ENCODE data around the gene NEK7. TPM values are rescaled to one million over a fixed set of nuclear protein-coding genes. Genes with fewer than 3 reads are reported as not detected.

The NEK7 gene
- total RNA-seq, 2 experiments from 2014 or later = 14.9 to 25.6 TPM

DNA sequence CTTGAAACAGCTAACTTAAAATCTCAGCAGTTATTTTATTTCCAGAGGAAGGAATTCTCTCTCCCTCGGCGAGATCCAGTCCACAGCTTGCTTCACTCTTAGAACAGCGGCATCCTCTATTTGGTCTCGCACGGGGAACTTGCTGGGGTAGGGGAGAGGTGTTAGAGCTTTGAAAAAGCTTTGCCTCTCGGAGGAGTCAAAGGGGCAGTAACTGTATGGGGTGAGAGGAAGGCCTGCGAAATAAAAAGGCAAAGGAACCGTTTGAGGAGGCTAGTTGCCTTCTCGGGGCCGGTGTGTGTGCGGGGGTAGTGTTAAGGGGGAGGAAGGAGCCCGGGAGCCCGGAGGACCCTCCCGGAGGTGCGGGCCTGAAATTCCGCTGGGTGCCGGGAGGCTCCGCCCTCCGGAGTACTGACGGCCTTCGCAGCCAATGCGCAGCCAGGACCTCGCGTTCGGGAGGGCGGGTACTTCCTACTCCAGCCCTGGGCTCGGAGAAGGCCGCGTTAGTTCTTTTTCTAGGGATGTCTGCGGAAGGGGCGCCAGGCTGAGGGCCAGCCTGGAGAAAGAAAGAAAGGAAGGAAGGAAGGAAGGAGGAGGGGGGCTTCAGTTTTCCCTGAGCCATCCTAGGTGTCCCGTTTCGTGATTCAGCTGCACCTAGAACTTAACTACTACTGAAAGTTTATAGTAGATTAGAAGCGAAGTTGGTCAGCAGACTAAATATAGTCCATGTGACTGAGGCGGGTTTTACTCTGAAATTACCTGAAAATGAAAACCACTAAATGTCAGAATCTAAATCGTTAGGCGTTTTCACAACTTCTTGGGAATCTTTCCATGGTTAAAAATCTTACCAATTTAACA is 2.2 kb downstream of the NEK7 start:
- Histone ChIP-seq H3K79me2 (ENCODE audit: insufficient read depth, low read depth, low read length) (peaks cover 60% of the 10 kb centered on the region), H3K9me3 (ENCODE audit: low read length) (no peaks in the 10 kb centered on the region), H3K27ac (ENCODE audit: low read depth, low read length, poor library complexity, severe bottlenecking) (peak overlapping the region; percentile 70), H3K9me2 (ENCODE audit: insufficient read depth, low read length) (no peaks in the 10 kb centered on the region), H3K4me2 (ENCODE audit: low read length) (peak overlapping the region; percentile 96), H3K36me3 (ENCODE audit: insufficient read depth, low read length) (no peaks in the 10 kb centered on the region), H2AFZ (ENCODE audit: low read length) (peak overlapping the region; percentile 87), H3K4me3 (ENCODE audit: low read depth, low read length, poor library complexity, severe bottlenecking) (peak overlapping the region; percentile 97), H4K20me1 (ENCODE audit: insufficient read depth, low read length) (no peaks in the 10 kb centered on the region), H3K4me1 (ENCODE audit: insufficient read depth, low read length, poor library complexity, severe bottlenecking) (peaks cover 36% of the 10 kb centered on the region)
- peak; percentile 90 for DNase-seq (ENCODE audit: low spot score)
- BruUV-seq (replicated peaks) = no TSS peak
- intact Hi-C loops (cut with micrococcal nuclease; ENCODE audit: unreplicated experiment) = loop anchor here (5.0 kb wide), 3 partner anchors 387 to 778 kb away; no protein-coding TSS in a partner anchor
- ChIA-PET POLR2A (interaction anchor here (0.6 to 2.3 kb wide), 15 partner anchors 9 to 778 kb away, joined by 3 to 7 read pairs (median 3); no protein-coding TSS in a partner anchor), CTCF (ENCODE audit: unreplicated experiment) (interaction anchor here (1.0 kb wide), 1 partner anchor 14 kb away, joined by 5 read pairs; no protein-coding TSS in a partner anchor)
- TF ChIP-seq, protein P1, sequence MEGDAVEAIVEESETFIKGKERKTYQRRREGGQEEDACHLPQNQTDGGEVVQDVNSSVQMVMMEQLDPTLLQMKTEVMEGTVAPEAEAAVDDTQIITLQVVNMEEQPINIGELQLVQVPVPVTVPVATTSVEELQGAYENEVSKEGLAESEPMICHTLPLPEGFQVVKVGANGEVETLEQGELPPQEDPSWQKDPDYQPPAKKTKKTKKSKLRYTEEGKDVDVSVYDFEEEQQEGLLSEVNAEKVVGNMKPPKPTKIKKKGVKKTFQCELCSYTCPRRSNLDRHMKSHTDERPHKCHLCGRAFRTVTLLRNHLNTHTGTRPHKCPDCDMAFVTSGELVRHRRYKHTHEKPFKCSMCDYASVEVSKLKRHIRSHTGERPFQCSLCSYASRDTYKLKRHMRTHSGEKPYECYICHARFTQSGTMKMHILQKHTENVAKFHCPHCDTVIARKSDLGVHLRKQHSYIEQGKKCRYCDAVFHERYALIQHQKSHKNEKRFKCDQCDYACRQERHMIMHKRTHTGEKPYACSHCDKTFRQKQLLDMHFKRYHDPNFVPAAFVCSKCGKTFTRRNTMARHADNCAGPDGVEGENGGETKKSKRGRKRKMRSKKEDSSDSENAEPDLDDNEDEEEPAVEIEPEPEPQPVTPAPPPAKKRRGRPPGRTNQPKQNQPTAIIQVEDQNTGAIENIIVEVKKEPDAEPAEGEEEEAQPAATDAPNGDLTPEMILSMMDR (conservative IDR thresholded peaks at IDR 0.05; ENCODE audit: low read length) = no peak
- TF ChIP-seq EZH2phosphoT487 (IDR thresholded peaks at IDR 0.05; ENCODE audit: borderline replicate concordance, low read depth, low read length) = no peak

DNA sequence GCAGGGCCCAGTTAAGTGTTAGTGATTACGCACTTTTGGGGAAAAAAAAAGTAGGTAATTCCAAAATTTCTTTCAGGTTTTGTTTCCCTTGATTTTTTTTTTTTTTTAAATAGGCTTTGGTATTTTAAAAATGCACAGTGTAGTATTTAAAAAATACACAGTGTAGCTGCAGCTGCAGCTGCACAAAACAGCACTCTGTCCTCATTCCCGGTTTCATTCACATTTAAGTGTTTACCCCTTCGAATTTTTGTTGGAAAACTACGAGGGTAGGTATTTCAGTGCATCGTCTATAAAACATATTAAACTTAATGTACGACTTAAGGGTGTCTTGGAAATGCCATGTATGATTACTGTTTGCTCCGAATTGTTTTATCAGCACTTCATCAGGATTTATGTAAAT is 3.4 kb downstream of the NEK7 start:
- no TSS peak for BruUV-seq (replicated peaks)
- POLR2A ChIA-PET = no interaction called here

More for the DNA sequence above, 3.4 kb downstream of the NEK7 start:
- TF ChIP-seq, protein P1 (conservative IDR thresholded peaks at IDR 0.05; ENCODE audit: low read length) = 0 out of 2 replicates have a peak, but pooled peaks have one; percentile 8
- TF ChIP-seq EZH2phosphoT487 (IDR thresholded peaks at IDR 0.05; ENCODE audit: borderline replicate concordance, low read depth, low read length) = no peak
- Histone ChIP-seq H3K4me3 (ENCODE audit: low read depth, low read length, poor library complexity, severe bottlenecking) (no peak overlapping the region), H3K4me2 (ENCODE audit: low read length) (peak overlapping the region; percentile 96), H3K36me3 (ENCODE audit: insufficient read depth, low read length) (no peaks in the 10 kb centered on the region), H3K79me2 (ENCODE audit: insufficient read depth, low read depth, low read length) (peaks cover 70% of the 10 kb centered on the region), H3K27ac (ENCODE audit: low read depth, low read length, poor library complexity, severe bottlenecking) (no peak overlapping the region), H4K20me1 (ENCODE audit: insufficient read depth, low read length) (no peaks in the 10 kb centered on the region), H3K9me2 (ENCODE audit: insufficient read depth, low read length) (no peaks in the 10 kb centered on the region), H3K9me3 (ENCODE audit: low read length) (no peaks in the 10 kb centered on the region), H3K4me1 (ENCODE audit: insufficient read depth, low read length, poor library complexity, severe bottlenecking) (peaks cover 36% of the 10 kb centered on the region), H2AFZ (ENCODE audit: low read length) (no peak overlapping the region)
- intact Hi-C loops (cut with micrococcal nuclease; ENCODE audit: unreplicated experiment) = loop anchor here (10.0 kb wide), 1 partner anchor 525 kb away; no protein-coding TSS in a partner anchor
- no peak for DNase-seq (ENCODE audit: low spot score)
- CTCF ChIA-PET (ENCODE audit: unreplicated experiment) = no interaction called here

Data from OCI-LY7 (cell line).